GM03348 (cell line): ENCODE measurements around the gene MUC4.
"Not testable (repeated sequence)": the region's sequence is repeated elsewhere in the genome, so short reads cannot be mapped to it uniquely, and the experiment has no call there.

Experiments
- DNase-seq: peaks from one replicate; pipeline ENCODE4 v3.0.0; 2012; ENCODE audit warnings: low spot score

The MUC4 gene

GRCh38 chr3:195760345-195761122 is 51.2 kb downstream of the MUC4 start:
- no peak for DNase-seq

- DNase-seq: no peak
Measured at GRCh38 chr3:195758721-195759353, 52.9 kb downstream of the MUC4 start.

DNA sequence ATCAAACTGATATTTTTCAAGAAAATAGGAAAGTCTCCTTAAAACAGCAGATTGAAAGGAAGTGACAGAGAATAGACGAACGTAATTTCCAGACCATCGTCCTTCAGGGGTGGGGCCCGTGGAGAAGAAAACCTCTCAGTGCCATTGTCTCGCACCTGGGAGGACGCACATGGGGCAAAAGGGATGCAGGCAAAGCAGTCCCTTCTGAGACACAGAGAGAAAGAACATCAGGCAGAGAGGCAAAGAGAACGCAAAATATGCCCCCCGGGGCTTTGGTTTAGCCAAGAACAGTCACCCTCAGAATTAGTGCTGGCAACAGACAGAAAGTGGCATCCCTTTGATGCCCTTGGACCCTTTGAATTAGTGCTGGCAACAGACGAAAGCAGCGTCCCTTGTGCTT is 53.9 kb downstream of the MUC4 start:
- DNase-seq: no peak

DNA sequence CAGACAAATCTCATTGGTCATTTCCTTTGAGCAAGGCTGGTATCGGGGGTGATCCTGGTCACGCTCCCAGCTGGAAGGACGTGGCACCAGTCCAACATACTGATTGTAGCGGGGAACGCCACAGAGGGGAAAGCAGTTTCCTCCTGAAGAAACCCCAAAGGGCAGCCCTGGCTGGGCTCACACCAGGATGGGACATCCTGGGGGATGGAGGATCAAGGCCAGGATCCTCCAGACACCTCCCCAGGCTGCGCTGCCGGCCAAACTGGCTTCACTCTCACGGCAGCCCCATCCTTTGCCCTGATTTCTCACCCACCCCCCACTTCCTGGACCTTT is 54.3 kb downstream of the MUC4 start:
- DNase-seq: no peak

DNA sequence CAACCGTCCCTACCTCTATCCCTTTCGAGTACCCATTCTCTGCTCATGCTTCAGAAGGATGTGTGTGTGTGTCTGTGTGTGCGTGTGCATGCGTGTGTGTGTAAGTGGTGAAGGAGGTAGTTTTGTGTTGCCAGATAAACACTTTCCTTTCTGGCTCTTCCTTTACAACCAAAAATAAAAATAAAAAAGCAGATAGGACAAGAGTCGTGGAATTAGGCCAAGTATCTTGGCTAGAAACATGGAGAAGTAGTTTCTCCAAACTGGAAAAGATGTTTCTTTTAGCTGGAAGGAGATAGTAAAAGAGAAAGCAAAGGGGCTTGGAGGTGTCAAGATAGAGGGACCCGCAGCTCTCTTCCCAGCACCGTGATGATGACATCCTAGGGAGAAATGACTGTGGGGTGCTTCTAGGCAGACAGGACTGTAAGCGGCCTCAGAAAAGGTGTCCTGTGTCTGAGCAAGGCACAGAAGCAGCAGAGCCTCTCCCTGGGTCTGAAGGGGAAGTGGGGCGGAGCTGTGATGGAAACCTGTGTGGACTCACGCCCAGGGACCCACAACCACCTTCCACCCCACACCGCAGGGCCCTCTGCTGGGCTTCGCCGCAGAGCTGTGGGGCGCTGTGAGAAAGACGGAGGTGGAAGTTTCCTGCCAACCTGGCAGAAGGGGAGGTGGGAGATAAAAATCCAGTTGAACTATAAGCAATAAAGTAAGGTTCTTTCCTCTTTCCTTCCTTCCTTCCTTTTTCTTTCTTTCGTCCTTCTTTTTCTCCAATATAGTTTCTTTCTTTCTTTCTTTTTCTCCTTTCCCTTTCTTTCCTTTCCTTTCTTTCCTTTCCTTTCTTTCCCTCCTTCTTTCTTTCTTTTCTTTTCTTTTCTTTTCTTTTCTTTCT is 55.7 kb downstream of the MUC4 start:
- DNase-seq: no peak

DNA sequence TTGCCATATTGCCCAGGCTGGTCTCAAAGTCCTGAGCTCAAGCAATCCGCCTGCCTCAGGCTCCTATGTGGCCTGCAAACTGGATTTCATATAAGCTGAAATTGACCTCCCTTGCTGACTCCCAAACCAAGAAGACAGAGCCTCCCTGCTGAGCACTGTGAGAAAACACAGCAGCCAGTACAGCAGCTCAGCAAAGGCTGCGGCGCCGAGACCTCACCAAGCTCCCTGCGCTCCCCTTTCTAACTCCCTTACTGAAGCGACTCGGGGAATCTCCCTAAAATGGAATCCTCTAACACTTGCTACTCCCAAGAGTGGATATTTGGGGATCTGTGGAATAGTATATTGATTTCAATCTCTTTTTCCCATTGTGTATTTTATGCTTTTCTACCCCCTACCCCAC is 56.3 kb downstream of the MUC4 start:
- DNase-seq: no peak

DNA sequence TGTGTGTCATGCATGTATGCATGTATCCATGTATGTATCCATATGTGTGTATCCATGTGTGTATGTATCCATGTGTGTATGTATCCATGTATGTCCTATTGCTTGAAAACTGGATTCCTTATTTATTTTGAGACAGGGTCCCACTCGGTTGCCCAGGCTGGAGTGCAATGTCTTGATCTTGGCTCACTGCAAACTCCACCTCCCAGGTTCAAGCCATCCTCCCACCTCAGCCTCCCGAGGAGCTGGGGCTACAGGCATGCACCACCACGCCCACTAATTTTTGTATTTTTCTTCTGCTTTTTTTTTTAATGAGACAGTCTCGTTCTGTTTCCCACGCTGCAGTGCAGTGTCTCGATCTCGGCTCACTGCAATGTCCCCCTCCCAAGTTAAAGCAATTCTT is 56.8 kb downstream of the MUC4 start:
- DNase-seq: no peak

DNA sequence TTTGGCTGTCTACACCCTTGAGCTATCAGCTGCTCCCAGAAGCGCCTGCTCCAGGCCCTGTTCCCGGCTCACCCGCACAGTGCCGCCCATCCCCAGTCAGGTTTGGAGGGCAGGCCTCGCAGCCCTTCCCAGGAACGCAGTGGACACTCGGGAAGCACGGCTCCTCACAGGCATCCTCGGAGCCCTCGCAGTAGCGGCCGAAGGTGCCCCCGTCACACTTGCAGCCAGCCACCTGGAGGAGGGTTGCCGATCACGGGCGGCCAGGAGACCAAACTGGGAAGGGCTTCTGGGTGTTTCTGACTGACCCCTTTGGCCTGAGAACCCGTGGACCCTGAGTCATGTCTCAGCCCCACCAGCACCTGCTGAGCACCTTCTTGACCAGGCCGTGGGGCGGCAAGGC is 57.6 kb downstream of the MUC4 start:
- DNase-seq: no peak

- DNase-seq: no peak
Measured at GRCh38 chr3:195753581-195753980, 58.1 kb downstream of the MUC4 start.

- DNase-seq: no peak
Measured at GRCh38 chr3:195752546-195753331, 59.0 kb downstream of the MUC4 start.

- DNase-seq: no peak
Measured at GRCh38 chr3:195752066-195752465, 59.7 kb downstream of the MUC4 start.

- no peak for DNase-seq
Measured at GRCh38 chr3:195751560-195751959, 60.2 kb downstream of the MUC4 start.

GRCh38 chr3:195750797-195751520 is 60.8 kb downstream of the MUC4 start:
- no peak for DNase-seq

DNA sequence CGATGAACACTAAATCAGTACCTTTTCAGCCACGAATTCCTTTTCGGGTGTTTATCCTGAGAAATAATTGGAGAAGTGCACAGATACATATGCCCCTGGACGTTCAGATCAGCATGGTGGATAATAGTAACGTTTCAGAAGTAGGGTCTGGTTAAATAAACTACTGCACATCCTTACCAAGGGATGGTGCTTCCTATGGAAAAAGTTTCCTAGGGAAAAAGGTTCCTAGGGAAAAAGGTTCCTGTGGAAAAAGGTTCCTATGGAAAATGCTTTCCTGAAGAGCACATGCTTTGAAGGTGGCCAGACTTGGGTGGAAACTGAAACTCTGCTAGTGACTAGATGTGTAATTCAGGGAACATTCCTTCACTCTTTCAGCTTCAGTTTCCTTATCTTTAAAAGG is 62.6 kb downstream of the MUC4 start:
- DNase-seq: not testable (repeated sequence)

- no peak for DNase-seq
Measured at GRCh38 chr3:195748661-195749060, 63.1 kb downstream of the MUC4 start.

- DNase-seq: no peak
Measured at GRCh38 chr3:195746751-195747150, 65.0 kb downstream of the MUC4 start.

- no peak for DNase-seq
Measured at GRCh38 chr3:195746346-195746745, 65.4 kb downstream of the MUC4 start.

GRCh38 chr3:195744437-195744836 is 67.3 kb downstream of the MUC4 start:
- DNase-seq: no peak

DNA sequence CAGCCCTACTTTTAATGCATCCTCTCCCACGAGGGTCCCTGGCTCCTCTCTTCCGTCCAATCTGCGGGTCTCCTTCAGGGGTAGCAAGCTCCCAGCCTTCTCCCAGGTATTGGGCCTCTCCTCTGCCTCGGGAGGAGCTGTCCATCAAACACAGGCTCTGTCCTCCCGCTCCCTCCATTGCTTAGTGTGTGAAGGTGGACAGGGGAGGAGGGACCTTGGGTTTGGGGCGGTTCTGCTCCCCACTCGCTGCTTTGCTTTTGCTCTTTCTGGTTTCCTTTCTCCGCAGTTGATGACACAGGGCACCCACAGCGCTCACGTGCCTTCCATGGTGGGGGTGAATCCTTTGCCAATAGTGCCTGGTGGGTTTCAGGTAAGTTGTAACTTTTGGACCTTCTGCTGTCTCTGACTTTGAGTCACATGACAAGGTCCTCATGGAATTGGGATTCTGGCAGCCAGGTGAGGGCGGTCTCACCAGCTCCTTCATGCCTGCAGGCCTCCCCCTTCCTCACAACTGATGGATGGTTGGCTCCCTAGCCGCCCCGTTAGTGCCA is 72.1 kb downstream of the MUC4 start:
- no peak for DNase-seq

GRCh38 chr3:195738274-195739044 is 73.3 kb downstream of the MUC4 start:
- no peak for DNase-seq
